ENCODE measurements around the gene TULP4. TPM values are rescaled to one million over a fixed set of nuclear protein-coding genes. Genes with fewer than 3 reads are reported as not detected.

The TULP4 gene
- polyA plus RNA-seq, 1 donor (not counting 4 experiments of a cell fraction or from before 2014, with no cell fraction given), result 13.1 TPM

DNA sequence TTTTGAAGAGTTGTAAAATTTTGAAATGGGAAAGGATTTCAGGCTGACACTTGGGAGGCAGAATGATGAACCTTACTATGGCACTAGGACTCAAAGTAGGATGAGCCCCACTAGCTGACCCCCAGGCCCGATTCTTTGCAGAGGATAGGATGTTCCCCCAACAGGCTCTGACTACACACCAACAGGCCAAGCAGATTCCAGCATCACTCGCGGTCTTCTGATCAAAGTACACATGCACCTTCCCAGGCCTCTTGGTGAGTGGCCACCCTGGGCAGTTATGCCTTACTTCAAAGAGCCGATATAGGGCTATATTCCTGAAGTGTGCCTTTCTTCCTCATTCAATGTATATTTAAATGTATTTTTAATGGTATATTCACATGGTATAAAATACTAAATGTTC is 130.0 kb downstream of the TULP4 start:
- TF ChIP-seq EZH2 (IDR thresholded peaks at IDR 0.05; ENCODE audit: low read length), result no peak
- TF ChIP-seq CTCF (optimal IDR thresholded peaks at IDR 0.05 in 1 of 3, IDR thresholded peaks at IDR 0.05 in 1 of 3, conservative IDR thresholded peaks at IDR 0.05 in 1 of 3; ENCODE audit: extremely low read depth in 1 of 3, insufficient read depth in 2 of 3, low read length in 3 of 3), result no peak
- Histone ChIP-seq H3K4me1 (ENCODE audit: control insufficient read depth, extremely low read depth, insufficient read depth, low read length) (no peaks in the 10 kb centered on the region), H3K9me1 (ENCODE audit: control insufficient read depth, extremely low read depth, insufficient read depth, low read length) (no peaks in the 10 kb centered on the region), H3K9ac (ENCODE audit: control insufficient read depth, extremely low read depth, insufficient read depth, low read length) (no peak overlapping the region), H3K79me2 (ENCODE audit: control insufficient read depth, insufficient read depth, low read length) (no peaks in the 10 kb centered on the region), H3K27ac (ENCODE audit: control insufficient read depth, insufficient read depth, low read length) (no peak overlapping the region), H3K4me2 (ENCODE audit: control insufficient read depth, extremely low read depth, insufficient read depth, low read depth, low read length) (no peak overlapping the region), H2AFZ (ENCODE audit: control insufficient read depth, low read length) (no peak overlapping the region), H4K20me1 (ENCODE audit: control insufficient read depth, extremely low read depth, insufficient read depth, low read length) (no peaks in the 10 kb centered on the region), H3K4me3 (ENCODE audit: control insufficient read depth in 2 of 3, extremely low read depth in 1 of 3, insufficient read depth in 2 of 3, low read depth in 1 of 3, low read length in 3 of 3) (no peak overlapping the region), H3K27me3 (ENCODE audit: control insufficient read depth, extremely low read depth, insufficient read depth, low read length) (no peaks in the 10 kb centered on the region), H3K9me3 (ENCODE audit: control insufficient read depth, low read depth, low read length) (no peaks in the 10 kb centered on the region), H3K36me3 (ENCODE audit: control insufficient read depth in 2 of 2, extremely low read depth in 1 of 2, insufficient read depth in 2 of 2, low read length in 2 of 2) (peaks cover 0 to 4% of the 10 kb centered on the region in 2 experiments)
- no peak for DNase-seq (ENCODE audit: low read depth, low spot score)
- dilution Hi-C loops (cut with MboI; ENCODE audit: extremely low pct_ligation_motif_present, low sequenced_read_pairs), result no loop called here
- FAIRE-seq, result no peak

DNA sequence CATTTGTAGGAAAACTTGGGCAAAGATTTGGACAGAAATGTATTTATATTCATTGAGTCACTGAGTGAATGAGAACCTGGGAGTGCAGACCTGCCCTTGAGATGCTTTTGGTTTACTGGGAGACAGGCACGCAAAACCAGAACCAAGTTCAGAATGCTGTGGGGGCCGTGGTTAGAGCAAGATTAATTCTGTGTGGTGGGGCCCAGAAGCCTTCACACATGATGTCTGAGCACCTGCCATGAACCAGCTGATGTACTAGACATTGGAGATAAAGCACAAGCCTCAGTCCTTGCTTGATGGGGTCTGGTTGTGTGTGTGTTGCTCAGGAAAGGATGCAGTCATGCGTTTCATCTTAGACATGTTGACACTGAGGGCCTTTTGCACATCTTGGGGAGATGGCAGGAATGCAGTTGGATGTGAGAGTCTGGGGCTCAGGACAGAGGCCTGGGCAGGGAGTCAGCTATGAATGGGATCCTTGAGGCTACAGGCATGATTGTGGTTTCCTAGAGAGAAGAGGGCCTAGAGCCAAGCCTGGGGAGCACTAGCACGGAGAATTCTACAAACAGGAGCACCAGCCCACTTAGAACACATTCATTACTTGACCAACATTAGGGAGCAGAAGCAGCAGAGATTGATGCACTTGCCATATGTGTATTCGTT is 133.3 kb downstream of the TULP4 start:
- FAIRE-seq, result no peak
- no peak overlapping the region for H3K27ac ChIP-seq (ENCODE audit: control insufficient read depth, insufficient read depth, low read length)
- H3K4me1 ChIP-seq (ENCODE audit: control insufficient read depth, extremely low read depth, insufficient read depth, low read length), result no peaks in the 10 kb centered on the region
- no peak overlapping the region for H3K9ac ChIP-seq (ENCODE audit: control insufficient read depth, extremely low read depth, insufficient read depth, low read length)
- H3K36me3 ChIP-seq (ENCODE audit: control insufficient read depth in 2 of 2, extremely low read depth in 1 of 2, insufficient read depth in 2 of 2, low read length in 2 of 2), result peaks cover 0 to 9% of the 10 kb centered on the region in 2 experiments
- no peaks in the 10 kb centered on the region for H3K9me1 ChIP-seq (ENCODE audit: control insufficient read depth, extremely low read depth, insufficient read depth, low read length)
- no peak overlapping the region for H3K4me3 ChIP-seq (ENCODE audit: control insufficient read depth in 2 of 3, extremely low read depth in 1 of 3, insufficient read depth in 2 of 3, low read depth in 1 of 3, low read length in 3 of 3)
- H3K9me3 ChIP-seq (ENCODE audit: control insufficient read depth, low read depth, low read length), result no peaks in the 10 kb centered on the region
- H4K20me1 ChIP-seq (ENCODE audit: control insufficient read depth, extremely low read depth, insufficient read depth, low read length), result no peaks in the 10 kb centered on the region
- H2AFZ ChIP-seq (ENCODE audit: control insufficient read depth, low read length), result no peak overlapping the region
- no peaks in the 10 kb centered on the region for H3K79me2 ChIP-seq (ENCODE audit: control insufficient read depth, insufficient read depth, low read length)
- DNase-seq (ENCODE audit: low read depth, low spot score), result no peak
- no peak overlapping the region for H3K4me2 ChIP-seq (ENCODE audit: control insufficient read depth, extremely low read depth, insufficient read depth, low read depth, low read length)
- dilution Hi-C loops (cut with MboI; ENCODE audit: extremely low pct_ligation_motif_present, low sequenced_read_pairs), result no loop called here
- TF ChIP-seq CTCF (optimal IDR thresholded peaks at IDR 0.05 in 1 of 3, IDR thresholded peaks at IDR 0.05 in 1 of 3, conservative IDR thresholded peaks at IDR 0.05 in 1 of 3; ENCODE audit: extremely low read depth in 1 of 3, insufficient read depth in 2 of 3, low read length in 3 of 3), result no peak
- TF ChIP-seq EZH2 (IDR thresholded peaks at IDR 0.05; ENCODE audit: low read length), result no peak
- no peaks in the 10 kb centered on the region for H3K27me3 ChIP-seq (ENCODE audit: control insufficient read depth, extremely low read depth, insufficient read depth, low read length)

All from keratinocyte (primary cell).